T follicular helper cell (primary cell): Measurements from ENCODE around the gene TAF6.
A peak's percentile ranks its signal among the peaks of the same experiment; 100 is the strongest.

ENCODE experiments used
- DNase-seq: peaks from one replicate; pipeline ENCODE4 v3.0.0-alpha.2; 2020; ENCODE audit warnings: low read depth

TAF6 gene

DNA sequence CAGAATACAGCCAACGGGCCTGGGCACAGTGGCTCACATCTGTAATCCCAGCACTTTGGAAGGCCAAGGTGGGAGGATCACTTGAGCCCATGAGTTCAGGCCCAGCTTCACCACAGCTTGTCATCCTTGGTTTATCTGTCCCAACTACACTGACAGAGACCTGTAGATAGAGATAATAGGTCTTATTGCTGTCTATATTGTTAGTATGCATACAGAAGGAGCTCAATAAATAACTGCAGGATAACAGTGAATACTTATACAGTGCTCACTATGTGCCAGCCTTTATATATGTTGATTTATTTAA is 1.5 kb upstream of the TAF6 start:
- no peak for DNase-seq

DNA sequence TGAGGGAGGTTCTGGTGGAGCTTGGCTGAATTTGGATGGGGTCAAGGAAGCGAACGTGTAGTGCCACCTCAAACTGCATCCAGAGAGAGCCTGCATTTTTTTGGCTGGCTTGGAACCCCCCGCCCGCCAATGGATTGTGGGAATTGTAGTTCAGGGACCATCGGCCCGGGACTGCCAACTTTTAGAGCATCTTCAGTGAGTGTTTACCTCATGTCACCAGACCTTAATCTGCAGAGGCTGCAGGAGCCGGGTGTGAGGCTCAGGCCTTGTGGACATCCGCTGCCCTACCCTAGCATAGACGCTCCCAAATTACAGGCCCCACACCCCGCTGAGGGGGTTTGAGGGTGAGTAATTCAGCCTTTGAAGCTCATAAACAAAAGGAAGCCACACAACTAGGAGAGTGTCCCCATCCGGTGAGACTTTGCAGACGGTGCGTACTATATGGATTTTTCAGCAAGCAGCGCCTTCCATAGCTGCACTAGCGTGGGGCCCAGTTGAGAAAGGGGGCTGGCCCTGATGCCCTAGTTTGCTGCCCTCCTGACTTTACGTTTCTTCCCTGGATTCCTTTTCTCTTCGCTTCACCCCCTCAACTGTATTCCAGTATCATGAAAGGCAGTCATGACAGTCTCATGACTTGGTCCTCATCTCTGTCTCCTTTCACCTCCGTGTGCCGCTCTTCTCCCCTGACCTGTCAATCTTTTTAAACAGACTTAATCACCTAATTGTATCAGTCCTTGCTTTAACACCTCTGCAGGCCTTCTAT is 993 bp upstream of the TAF6 start:
- peak; percentile 62 for DNase-seq

DNA sequence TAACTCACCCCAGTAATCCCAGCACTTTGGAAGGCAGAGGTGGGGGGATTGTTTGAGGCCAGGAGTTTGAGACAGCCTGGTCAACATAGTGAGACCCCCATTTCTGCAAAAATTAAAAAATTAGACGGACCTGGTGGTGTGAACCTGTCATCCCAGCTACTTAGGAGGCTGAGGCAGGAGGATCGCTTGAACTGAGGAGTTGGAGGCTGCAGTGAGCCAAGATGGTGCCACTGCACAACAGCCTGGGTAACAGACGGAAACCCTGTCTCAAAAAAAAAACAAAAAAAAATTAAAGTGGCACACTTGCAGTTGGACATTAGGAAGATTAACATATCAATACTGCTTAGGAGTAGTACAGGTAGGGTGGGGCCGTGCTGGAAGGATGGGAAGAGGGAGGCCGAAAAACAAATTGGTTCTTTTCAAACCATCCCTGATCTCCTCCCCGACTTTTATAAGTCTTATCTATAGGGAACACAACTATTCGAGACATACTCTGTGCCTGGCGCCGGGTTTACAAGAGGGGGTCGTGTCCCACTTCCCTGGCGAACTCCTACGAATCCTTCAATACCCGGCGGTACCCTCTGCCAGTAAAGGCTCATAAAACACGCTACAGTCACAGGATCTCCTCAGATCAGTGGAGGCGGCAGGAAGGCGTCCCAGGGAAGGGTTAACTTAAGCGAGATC is 628 bp downstream of the TAF6 start:
- no peak for DNase-seq

DNA sequence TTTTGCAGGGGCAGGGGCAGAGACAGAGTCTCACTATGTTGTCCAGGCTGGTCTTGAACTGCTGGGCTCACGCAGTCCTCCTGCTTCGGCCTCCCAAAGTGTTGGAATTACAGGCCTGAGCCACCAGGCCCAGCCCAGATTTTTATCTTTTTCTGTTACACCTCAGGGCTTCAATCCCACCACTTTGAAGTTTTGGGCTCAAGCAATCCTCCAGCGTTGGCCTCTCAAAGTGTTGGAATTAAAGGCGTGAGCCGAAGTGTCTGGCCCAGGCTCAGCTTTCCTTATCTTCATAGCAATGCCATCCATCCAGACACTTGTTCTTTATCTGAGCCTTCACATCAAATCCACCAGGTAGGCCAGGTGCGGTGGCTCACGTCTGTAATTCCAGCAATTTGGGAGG is 4.1 kb downstream of the TAF6 start:
- DNase-seq: no peak

DNA sequence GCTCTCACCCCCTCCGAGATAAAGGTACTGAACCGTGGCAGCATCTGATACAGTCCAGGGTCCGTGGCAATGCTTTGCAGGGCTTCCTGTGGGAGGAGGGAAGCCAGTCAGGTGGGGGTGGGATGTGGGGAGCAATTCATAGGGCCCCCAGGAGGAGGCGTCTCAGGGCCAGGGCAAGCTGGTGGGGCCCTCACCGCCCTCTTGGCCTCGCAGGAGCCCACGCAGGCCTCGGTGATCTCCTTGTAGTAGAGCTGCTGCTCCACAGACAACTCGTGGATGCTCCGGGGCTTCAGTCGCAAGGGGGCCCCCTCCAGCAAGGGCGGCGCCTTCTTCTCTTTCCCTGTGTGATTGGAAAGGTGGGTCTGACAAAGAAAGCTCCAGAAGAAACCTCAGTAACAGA is 7.2 kb downstream of the TAF6 start:
- no peak for DNase-seq

DNA sequence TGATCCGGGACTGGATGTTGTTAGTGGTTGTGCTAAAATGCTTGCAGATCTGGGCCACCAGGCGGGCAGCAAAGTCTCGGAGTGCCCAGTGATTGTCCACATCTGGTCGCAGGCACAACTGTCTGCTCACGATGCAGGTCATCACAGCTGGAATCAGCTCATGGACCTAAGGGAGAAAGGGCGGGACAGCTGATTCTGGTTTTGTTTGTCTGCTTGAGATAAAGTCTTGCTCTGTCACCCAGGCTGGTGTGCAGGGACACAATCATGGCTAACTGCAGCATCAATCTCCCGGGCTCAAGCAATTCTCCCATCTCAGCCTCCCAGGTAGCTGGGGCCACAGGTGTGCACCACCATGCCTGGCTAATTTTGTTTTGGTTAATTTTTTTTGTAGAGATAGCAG is 8.0 kb downstream of the TAF6 start:
- no peak for DNase-seq

DNA sequence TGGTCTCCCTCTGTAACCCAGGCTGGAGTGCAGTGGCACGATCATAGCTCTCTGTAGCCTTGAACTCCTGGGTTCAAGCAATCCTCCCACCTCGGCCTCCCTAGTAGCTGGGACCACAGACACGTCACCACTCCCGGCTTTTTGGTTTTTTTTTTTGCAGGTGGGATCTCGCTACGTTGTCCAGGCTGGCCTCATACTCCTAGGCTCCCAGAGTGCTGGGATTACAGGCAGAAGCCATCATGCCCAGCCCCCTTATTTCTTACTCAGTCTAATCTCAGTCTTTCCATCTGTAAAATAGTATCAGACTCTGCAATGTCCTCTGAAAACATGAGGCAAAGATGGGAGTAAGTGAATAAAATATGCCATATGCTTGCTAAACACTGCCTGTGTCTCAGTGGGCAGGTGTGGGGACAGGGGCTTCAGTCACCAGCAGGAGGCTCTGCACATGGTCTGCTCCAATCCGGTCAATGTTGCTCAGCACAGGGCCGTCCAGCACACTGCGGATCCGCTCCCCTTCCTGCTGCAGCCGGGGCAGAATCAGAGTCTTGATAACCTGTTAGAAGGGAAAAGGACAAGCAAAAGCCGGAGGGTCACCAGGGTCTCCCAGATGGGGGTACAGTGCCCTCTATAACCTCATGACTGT is 9.5 kb downstream of the TAF6 start:
- DNase-seq: no peak

DNA sequence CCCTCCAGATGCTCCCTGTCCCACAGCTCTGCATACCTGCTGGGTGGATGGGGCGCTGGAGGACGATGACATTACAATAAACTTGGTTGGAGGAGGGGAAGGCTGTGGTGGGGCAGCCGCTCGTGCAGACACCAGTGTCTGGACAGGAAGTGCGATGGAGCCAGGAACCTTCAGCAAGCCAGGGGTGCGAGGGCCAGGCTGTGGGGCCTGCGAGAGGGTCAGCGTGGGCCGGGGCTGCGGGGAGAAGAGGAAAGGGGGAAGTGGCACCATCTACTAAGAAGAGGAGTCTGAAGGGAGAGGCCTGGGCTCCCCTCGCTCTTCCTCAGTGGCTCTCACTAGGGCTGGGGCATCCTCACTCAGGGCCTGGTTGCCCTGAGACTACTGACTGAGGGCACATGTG is 11.3 kb downstream of the TAF6 start:
- DNase-seq: no peak

DNA sequence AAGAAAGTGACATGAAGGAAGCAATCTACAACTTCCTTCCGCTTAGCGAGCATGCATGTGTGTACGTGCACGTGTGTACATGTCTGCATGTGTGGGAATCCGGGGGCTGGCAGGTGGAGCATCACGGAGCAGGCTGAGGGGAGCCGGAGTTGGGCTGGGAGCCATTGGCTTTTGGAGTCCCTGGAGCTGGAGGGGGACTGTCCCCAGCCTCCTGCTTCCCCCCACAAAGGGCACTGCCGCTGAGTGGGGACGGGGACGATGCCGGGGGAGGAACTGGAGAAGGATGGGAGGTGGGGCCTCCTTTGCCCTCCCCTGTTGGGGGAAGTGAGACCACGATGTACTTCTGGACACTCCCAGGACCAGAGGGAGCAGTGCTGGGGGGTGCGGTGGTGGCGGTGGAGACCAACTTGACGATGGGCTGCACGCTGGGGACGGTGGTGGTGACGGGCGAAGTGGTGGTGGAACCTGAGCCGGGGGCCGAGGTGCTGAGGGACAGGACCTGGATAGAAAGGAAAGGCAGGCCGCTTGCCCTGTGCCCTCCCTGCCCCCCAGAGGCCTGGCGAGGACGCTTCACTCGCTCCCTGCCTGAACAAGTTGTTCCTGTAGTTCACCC is 11.9 kb downstream of the TAF6 start:
- DNase-seq: no peak

DNA sequence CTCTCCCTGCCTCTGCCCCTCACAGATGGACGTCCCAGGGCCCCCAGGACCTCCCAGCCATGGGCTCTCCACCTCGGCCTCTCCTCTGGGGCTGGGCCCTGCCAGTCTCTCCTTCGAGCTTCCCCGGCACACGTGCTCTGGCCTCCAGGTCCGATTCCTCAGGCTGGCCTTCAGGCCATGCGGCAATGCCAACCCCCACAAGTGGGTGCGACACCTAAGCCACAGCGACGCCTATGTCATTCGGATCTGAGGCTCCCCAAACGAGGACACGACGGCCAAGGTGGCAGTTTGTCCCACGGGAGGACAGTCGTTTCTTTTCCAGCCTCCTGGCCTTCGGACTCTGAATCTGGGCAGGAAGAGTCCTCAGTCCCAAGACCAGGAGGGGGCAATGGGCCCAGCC is 12.5 kb downstream of the TAF6 start:
- DNase-seq: no peak

DNA sequence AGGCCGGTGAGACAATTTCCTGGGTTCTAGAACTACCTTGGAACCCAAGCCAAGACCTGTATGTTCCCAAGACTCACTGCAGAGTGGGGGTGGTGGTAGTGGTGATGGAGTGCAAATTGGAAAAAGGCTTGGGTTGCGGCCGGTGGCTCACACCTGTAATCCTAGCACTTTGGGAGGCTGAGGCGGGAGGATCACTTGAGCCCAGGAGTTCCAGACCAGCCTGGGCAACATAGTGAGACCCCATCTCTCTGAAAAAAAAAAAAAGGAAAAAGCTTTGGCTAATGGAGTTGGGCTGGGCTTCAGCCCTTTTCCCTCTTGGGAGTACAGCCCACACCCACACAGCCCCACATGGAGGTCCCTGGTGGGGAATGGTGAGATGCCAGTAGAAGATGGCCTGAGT is 13.6 kb downstream of the TAF6 start:
- no peak for DNase-seq

DNA sequence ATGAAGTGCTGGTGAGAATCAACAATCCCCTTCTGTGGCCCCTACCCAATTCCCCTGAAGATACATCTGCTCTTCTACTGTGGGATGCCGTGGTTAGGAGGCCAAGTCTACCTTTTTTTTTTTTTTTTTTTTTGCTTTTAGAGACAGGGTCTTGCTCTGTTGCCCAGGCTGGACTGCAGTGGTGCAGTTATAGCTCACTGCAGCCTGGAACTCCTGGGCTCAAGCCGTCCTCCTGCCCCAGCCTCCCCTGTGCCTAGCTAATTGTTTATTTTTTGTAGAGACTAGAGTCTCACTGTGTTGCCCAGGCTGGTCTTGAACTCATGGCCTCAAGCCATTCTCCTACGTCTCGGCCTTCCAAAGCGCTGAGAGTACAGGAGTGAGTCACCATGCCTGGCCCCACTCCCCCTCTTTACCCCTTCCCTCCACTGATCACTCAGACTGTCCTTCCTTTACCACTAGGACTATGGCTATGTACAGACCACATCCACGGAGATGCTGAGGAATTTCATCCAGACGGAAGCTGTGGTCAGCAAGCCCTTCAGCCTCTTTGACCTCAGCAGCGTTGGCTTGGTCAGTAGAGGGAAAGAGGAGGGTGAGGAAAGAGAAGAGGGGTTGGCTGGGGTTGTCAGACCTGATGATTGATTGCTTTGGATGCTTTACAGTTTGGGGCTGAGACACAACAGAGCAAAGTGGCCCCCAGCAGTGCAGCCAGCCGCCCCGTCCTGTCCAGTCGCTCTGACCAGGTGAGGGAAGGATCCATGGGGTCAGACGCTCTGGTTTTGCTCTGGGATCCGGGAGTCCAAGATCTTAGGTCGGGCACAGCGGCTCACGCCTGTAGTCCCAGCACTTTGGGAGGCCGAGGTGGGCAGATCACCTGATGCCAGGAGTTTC is 16.0 kb downstream of the TAF6 start:
- DNase-seq: no peak

DNA sequence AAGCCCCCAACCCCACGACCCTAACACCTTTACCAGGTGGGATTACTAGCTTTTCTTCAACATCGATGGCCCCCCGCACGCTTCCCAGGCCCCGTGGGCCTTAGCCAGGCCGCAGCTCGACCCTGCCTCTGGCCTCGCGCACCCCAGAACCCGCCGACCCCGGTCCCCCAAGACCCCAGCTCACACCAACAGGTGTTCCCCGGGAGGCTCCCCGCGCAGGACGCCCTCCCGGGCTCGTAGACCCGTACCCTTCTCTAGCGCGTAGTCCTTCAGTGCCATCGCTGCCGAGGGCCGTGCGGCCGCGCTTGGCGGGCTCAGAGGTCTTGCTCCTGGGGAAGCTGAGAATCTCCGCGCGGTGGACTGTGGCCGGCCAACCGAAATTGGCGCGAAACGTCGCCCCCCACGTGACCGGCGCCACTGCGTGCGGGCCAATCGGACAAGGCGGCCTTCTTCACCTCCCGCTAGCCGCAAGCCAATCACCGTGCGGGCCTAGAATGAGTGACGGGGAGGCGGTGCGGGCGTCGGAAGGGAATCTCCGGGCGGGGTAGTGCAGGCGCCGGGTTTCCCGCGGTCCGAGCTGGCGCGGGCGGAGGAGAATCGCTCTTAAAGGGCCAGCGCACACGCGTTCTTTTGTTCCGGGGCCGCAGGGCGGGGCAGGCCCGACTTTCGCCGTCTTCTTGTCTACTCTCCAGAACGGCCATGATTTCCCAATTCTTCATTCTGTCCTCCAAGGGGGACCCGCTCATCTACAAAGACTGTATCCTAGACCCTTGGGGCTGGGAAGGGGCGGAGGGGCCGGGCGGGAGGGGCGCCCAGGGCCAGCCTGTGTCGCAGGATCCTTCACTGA is 17.9 kb downstream of the TAF6 start, which contains the start of the genes AP4M1 and MCM7:
AP4M1 (plus strand) TSS at position 628 of the 847 bp plus-strand sequence; CDS start at position 700, 72 bp downstream.
MCM7 (minus strand) TSS at position 382 of the 847 bp plus-strand sequence; CDS start at position 279, 103 bp downstream.
- DNase-seq: peak; percentile 93

DNA sequence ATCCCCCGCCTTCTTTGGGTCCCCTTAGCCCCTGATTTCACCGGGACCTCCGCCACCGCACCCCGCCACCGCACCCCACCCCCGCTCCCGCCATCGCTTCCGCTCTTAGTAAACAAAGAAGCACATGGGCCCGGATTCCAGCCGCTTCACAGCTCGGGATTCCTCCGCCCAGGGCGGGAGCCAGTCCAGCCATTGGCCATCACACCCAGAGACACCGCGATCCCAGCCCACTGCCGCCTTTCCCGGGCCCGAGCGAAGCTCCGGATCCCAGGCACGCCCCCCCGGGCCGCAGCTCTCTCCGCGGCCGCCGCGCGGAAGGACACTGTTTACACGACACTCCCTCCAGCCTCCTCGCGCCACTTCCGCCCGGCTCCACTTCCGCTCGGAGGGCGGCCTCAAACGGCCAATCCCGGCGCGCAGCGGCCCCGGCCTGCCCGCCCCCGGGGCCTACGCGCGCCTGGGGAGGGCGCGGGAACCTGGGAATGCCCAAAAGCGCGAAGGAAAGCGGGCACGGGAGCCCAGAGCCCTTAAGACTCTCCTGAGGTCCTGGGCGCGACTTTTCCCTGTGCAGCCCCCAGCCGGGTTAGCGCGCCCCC is 18.6 kb downstream of the TAF6 start:
- peak; percentile 78 for DNase-seq

DNA sequence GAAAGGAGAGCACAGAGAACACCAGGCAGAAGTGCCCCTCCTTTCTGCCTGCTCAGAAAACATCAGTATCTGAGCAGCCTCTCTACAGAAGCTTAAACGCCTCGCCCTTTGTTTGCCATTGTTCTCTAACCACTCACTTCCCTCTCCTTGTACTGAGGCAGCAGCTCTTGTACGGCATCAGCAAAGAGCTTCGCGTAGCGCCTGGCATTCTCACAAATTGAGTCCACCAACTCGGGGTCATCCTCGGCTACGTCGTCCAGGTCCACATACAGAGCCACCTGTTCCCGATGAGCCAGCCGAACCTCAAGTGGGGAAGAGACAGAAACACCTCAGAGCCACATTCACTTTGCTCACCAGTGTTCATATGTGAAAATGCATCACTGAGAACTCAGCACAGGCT is 19.7 kb downstream of the TAF6 start:
- no peak for DNase-seq

DNA sequence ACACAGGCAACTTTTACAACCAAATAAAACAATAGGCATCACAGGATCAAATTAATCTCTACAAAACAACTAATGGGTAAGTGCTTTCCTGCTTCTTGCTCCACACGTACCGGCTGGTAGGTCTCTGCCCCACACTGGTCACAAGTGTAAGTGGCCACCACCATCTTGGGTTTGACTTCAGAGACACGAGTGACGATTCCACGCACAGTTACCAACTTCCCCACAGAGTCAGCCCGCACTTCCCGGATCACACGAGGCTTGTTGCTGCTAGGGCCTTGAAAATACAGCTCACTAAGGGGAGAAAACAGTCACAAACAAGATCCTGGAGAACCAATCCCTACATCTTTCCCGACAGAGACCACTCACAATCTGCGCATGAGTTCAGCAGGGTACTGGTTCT is 20.2 kb downstream of the TAF6 start:
- no peak for DNase-seq

DNA sequence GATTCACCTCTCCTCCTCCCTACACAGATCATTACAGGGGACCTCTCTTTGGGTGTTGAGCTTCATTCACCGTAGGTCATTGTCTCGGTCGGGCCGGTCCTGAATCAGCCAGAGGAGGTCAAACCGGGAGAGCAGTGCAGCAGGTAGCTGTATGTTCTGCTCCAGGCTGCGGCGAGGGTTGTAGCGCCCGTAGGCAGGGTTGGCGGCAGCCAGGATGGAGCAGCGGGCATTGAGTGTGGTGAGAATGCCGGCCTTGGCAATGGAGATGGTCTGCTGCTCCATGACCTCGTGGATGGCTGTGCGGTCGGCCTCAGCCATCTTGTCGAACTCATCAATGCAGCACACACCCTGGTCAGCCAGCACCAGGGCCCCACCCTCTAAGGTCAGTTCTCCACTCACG is 23.5 kb downstream of the TAF6 start:
- no peak for DNase-seq

DNA sequence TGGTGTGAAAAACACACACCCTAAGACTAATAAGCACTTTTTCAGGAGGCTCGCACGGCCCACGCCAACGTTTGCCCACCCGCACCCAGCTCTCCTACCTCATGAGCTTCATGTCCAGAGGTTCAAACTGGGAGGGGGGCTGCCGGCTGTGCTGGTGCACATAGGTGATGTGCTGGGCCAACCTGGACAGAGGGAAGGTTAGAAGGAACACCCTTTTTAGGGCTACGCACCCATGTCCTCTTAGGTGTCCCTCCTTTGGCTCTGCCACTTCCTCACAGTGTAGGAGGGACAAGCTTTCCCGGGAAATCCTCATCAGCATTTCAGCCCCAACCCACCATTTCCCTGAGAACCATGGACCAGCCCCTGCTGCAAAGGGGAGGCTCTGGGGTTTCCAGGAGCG is 23.9 kb downstream of the TAF6 start:
- DNase-seq: no peak

DNA sequence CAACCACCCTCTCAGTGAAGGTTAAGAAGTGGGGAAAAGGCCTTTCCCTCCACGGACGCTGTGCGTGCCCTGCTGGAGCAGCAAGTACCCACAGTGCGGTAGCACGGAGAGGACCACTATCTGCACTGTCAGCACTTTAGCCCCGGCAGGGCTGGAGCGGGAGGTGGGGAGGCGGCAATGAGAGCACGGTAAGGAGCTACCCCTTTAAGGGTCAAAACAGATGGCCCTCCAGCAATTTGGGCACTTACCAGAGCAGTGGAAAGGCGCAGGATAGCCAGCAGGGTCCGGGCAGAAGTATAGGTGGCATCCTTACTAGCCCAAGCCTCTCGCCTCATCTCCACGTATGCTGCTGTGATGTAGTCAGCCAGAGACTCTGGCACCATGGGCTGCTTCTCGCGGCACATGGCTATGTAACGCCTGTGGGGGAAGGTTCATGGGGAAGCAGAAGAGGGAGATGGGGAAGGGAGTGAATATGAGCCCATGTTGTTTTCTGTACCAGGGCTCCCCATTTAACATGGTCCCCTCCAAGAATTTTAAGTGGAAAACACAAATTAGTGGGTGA is 25.2 kb downstream of the TAF6 start:
- no peak for DNase-seq

DNA sequence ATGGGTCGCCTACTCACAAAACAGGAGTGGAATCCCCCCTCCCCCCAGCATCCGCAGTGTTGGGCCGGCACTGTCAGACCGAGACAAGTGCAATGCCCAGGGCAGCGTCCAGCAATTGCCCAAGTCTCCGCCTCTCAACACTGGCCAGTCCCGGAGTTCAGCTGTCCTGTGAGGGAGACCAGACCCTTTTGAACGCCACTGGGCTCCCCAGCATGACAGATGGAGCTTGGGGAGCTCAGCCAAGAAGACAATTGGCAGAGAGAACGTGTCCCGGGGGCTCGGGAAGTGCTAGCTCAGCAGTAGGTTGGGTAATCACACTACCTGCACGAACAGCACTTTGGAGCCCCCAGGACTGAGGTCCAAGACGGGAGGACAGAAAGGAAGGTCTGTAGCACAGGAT is 25.7 kb downstream of the TAF6 start:
- no peak for DNase-seq
